Nucleus accumbens (tissue), 56 donors: ENCODE measurements around the gene PPAN.

Experiments used
- DNase-seq, 56 donors: peaks; one replicate each; lab custom pipeline; 2025; lab: John Stamatoyannopoulos, UW

The PPAN gene

DNA sequence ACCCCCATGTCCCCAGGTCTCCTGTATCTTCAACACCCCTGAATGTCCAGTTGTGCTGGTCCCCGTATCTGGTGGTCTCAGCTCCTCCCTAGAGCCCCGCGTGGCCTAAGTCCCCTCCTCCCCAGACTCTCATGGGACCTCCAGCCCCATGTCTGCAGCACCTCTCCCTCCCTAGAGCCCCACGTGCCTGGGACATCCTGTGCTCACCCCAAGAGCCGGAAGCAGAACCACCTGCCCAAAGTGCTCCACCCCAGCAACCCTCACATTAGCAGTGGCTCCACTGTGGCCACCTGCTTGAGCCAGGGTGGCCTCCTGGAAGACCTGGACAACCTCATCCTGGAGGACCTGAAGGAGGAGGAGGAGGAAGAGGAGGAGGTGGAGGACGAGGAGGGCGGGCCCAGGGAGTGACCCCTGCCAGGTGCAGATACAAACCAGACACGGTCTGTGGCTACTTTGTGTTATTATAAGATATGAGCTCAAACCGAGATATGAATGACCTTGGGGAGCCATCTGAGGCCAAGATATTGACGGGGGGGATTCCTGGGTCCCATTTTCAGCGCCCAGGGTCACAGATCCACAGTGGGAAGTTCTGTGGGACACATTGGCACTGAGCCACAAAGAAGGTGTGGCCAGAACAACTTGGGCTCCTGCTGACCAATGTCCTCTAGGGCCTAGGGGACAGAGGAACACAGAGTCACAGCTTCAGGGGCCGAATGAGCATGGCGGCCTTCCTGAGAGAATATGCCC, 14.1 kb upstream of the PPAN start:
- no peak for DNase-seq

DNA sequence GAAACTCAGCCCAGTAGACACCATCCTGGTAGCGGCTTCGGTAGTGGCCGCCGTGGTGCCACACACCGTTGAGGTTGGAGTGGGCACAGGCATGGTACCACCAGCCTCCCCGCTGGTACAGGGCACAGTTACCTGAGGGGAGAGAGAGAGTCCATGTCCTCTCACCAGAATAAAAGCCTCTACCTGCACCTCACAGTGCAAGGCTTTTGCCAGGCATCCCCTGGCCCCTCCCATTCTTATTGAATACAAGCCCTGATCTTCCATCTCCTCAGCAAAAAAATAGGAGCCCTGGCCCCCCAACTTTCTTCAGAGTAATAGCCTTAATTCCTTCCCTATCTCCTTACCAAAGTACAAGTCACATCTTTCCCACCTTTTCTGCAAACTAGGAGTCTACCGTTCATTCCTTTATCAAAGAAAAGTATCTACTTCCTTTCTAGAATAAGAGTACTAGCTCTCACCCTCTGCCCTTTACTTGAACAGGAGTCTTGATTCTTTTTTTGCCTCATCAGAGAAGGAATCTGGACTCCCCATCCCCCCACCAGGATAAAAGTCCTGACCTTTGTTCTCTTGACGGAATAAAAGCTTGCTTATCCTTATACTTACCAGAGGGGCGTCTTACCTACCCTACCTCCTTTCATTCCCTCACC, 13.4 kb upstream of the PPAN start:
- DNase-seq: no peak

DNA sequence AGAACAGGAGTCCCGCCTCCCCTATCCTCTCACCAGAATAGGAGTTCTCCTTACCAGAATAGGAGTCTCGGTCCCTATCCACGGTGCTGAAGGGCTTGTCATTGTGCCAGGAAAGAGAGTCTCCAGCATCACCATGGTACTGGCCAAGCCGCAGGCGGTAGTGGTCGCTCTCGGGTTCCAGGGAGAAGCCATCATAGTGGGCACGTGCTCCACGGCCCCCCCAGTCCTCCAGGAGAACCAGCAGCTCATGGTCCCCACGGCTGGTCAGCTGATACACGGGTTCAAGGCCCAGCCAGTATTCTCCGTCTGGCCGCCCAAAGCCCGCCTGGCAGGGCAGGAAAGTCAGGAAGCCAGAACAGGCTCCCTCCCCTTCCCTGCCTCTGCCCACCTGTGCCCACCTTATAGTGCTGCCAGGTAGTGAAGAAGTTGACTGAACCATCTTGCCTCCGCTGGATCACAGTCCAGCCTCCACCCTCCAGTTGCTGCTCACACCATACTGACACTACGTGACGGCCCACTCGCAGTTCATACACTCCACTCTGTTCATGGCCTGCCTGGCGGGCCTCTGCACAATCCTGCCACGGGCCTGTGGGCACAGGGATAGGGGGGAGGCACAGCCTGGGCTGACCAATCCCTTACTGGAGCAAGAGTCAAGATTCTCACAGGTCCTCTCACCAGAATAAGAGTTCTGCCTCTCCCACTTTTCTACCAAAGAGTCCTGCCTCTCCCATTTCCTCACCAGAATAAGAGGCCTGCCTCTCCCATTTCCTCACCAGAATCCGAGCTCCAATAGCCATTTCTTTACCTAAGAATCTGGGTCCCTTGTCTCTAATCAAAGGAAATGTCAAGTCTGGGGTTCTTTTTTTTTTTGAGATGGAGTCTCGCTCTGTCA, 12.6 kb upstream of the PPAN start:
- no peak for DNase-seq

DNA sequence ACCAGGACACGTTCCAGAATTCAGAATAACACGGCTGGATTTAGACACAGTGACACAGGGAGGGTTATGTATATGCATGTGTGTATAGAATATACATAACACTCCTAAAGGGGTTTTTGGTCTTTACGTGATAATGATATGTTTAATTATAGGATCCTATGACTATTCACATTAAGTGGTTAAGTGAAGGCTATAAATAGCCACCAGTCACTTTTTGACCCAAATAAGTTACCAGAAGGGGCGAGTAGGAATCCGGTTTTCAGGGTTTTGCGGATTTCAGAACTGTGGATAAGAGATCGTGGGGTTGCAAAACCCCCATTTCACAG, 10.6 kb upstream of the PPAN start:
- DNase-seq: no peak

DNA sequence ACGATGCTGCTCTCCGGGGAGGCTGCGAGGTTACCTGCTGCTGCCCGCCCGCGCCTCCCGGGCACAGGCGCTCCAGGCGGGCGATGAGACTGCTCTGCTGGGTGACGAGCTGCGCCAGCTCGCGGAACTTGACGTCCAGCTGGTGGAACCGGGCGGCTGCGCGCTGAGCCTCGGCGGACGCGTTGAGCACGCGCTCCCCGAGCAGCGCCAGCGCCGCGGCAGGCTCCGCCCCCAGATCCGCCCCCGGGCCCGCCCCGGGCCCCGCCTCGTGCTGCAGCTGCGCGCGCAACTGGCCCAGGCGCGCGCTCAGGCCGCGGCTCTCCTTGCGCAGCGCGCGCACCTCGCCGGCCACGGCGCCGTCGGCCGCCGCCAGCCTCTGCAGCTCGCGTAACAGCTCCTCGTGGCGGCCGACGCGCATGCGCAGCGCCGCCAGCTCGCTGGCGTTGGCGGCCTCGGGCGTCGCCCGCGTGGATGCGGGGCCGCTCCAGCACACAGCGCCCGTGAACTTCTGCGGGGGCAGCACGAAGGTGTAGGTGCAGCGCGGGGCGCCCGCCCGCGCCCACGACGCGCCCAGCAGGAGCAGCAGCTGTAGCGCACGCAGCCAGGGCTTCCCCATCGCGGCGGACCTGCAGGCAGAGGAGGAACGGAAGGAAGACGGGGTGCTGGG, 10.1 kb upstream of the PPAN start:
- DNase-seq: peak in 54 of 56 donors; percentile 49 to 96 (median 80)

DNA sequence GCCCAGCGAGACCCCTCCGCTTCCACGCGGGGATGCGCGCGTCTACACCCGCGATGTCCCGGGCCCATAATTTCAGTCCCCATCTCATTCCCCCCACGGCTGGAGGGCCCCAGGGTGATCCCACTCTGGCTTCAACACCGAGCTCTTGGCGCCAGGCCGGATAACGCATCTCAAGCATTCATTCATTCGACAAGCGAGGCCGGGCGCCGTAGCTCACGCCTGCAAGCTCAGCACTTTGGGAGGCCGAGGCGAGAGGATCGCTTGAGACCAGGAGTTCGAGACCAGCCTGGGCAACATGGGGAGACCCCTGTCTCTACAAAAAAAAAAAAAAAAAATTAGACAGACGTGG, 9.6 kb upstream of the PPAN start:
- peak in 2 of 56 donors; percentile 47 to 52 for DNase-seq

DNA sequence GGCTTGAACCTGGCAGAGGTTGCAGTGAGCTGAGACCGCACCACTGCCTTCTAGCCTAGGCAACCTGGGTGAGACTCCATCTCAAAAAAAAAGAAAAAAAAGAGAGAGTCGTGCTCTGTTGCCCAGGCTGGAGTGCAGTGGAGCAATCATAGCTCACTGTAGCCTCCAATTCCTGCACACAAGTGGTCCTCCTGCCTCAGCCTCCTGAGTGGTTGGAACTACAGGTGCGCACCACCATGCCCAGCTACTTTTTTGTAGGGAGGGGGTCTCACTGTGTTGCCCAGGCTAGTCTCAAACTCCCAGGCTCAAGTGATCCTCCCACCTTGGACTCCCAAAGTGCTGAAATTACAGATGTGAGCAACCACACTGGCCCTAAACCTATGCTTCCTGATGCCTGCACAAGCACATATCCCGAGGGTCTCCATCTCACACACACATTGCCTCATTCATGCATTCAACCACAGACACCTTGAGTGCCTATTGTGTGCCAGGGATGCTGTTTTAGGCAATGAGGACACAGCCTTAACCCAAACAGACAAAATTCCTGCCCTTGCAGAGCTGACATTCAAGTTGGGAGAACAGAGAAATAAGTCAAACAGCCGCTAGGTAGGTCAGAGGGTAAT, 5.9 kb upstream of the PPAN start:
- no peak for DNase-seq

DNA sequence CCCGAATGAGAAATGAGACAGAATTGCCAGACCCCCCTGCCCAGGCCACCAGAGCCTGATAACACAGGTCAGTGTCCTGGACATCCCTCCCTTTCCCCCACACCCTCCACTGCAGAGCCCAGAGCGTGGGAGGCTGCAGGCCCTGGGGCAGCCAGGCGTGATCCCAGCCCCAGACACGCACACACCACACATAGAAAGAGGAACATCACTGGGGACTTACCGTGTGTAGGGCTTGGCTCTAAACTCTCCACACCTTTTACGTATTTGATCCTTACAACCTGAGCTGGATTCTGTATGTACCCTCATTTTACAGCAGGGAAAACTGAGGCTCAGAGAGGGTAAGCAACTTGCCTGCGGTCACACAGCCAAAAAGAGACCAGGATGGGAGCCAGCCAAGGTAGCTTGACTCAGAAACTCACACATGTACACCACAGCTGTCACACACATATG, 3.4 kb upstream of the PPAN start:
- DNase-seq: no peak

DNA sequence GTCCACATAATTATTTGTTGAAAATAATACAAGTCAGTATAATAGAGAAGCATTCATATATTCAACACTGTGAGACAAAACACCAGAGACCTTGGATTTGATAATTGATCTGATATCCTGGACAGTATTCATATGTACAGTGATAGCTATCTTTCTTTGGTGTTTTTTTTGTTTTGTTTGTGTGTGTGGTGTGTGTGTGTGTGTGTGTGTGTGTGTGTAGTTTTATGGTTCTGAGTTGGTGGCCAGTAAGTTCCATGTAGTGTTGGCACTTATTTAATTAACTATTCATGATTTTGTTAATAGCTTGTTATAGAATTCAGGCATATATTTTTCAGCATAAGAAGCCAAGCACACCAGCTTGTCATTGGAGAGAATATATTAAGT, 2.0 kb upstream of the PPAN start:
- DNase-seq: no peak

DNA sequence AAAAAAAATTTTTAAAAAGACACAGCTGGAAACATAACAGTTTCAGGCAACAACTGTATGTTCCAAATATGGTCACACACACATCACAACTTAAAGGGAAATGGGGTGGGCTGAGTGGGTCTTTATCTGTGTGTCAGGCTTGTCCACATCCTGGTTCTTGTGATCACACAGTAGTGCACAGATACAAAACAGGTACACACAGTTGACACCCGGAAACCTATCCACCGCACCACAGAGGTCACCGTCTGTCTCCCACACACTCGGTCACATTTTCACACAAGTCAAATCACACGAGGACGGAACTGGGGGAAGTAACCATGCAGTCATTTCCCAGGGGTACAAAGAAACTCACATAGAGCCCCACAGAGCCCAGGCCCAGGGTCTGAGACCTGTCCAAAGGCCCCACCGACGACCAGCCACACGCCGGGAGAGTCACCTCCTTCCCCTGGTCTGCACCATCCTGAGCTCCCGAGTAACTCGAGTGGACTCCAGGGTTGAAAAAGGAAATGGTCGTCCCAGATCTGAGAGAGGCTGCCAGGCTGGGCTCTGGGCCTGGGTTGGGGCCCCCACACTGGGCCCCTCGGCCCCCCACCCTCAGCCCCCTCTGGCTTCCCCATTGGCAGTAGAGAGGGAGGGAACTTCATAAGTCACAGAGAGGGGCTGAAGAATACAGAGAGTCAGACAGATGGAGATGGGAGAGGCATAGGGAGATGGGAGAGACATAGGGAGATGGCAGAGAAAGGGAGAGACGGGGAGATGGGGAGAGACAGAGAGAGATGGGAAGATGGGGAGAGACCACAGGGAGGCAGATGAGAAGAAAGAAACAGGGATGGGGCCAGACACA, 1.3 kb upstream of the PPAN start:
- no peak for DNase-seq

DNA sequence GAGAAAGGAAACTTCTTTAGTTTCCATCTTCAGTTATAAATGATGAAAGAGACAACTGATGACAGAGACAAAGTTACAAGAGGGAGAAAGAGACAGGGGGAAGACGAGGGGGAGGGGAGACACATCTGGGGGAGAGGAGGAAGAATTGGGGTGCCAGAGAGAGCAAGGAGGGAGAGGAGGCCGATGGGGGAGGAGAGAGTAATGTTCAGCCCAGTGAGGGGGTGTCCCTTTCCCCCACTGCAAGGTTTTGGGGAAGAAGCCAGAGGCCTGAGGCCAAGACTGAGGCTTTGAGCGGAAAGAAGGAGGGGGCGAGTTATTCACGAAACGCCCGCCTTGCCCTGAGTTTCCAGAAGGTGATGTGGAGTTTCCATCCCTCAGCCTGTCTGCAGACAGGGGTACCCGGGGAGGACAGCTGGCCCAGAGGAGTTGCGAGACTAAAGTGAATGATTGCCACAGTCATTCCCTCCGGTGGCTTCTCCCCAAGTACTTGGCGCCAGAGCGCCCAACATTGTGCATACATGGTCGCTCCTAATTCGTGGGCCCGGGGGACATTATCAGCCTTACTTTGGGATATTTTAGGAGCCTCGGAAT, 558 bp upstream of the PPAN start:
- no peak for DNase-seq

DNA sequence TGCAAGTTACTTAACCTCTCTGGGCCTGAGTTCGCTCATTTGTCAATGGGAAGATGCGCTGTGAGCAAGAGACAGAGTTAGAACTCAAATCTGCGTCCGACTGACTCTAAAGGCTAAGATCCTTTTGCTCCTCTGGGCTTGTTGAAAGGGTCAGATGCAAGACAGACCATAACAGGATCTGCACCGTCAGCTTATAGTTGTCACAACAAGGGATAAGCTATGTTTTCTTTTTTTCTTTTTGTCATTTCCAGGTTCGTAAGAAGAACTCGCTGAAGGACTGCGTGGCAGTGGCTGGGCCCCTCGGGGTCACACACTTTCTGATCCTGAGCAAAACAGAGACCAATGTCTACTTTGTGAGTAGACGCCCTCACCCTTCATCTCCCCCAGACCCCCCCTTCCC, 1.1 kb downstream of the PPAN start:
- no peak for DNase-seq

DNA sequence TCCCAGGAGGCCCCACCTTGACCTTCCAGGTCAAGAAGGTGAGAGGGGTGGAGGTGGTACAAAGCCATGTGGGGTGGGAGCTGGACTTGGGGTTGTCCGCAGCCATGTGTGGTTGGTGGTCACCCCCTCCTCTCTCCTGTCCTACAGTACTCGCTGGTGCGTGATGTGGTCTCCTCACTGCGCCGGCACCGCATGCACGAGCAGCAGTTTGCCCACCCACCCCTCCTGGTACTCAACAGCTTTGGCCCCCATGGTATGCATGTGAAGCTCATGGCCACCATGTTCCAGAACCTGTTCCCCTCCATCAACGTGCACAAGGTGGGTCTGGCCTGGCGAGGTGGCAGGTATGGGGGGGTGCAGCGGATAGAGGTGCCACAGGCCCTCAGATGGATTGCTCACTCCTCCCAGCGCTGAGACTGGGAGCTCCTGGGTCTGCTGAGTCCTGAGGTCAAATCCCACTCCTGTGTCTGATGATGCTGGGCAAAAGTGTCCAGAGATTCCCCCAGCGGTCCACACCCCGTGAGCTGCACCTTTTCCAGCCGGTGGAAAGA, 1.7 kb downstream of the PPAN start:
- DNase-seq: no peak

DNA sequence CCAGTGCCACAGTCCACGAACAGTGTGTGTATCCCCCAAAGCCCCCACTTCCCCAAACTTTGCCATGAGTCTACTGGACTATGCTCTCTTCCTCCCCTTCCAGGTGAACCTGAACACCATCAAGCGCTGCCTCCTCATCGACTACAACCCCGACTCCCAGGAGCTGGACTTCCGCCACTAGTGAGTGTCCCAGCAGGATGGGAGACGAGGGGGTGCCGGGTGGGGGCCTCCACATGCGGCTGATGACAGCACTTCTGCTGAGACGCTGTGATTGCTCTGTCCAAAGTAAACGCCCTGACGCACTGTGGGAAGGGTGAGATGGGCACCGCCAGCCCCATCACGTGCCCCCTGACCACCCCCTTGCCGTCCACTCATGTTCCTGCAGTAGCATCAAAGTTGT, 3.4 kb downstream of the PPAN start:
- DNase-seq: no peak

DNA sequence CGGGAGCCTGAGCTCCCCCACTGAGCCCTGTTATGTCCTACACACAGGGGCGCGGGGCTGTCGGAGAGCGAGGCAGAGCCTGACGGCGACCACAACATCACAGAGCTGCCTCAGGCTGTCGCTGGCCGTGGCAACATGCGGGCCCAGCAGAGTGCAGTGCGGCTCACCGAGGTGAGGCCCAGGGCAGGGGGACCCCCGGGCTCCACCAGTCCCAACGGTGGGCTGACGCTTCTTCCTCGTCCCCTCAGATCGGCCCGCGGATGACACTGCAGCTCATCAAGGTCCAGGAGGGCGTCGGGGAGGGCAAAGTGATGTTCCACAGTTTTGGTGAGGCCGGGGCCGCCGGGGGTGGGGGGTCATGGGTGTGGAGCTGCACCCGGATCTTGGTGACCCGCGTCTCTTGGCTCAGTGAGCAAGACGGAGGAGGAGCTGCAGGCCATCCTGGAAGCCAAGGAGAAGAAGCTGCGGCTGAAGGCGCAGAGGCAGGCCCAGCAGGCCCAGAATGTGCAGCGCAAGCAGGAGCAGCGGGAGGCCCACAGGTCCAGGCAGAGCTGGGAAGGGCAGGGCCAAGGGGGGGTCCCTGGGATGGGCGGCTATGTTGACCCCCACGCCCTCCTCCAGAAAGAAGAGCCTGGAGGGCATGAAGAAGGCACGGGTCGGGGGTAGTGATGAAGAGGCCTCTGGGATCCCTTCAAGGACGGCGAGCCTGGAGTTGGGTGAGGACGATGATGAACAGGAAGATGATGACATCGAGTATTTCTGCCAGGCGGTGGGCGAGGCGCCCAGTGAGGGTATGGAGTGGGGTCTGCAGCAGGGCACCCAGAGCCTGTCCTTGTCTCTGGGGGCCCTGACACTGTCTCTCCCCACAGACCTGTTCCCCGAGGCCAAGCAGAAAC, 4.2 kb downstream of the PPAN start:
- no peak for DNase-seq

DNA sequence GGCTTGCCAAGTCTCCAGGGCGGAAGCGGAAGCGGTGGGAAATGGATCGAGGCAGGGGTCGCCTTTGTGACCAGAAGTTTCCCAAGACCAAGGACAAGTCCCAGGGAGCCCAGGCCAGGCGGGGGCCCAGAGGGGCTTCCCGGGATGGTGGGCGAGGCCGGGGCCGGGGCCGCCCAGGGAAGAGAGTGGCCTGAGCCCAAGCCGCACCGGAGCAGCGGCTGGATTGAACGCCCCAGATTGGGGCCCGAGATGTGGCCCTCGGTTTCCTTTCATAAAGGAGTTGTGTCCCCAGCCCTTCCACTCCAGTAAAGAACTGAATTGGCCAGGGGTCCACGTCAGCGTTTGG, 4.8 kb downstream of the PPAN start:
- no peak for DNase-seq

DNA sequence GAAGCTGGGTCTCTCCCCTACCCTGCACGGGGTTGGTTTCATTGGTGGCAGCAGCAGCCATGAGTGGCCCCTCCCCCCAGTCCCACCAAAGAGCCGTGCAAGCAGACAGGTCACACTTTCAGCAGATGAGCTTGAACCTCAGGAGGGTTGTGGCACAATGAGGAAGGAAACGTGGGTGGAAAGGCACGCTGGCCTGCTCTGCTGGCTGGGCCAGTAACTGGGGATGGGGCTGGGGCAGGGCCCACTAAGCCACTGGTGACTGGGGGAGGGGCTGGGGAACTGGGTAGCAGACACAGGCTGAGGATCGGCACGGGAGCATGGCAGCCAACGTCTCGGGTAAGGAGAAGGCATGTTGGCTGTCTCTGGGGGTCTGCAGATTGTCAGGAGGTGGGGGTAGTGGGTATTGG, 5.2 kb downstream of the PPAN start, which contains the start of gene P2RY11:
Gene P2RY11, plus strand, starts transcription at position 289 of the 407 bp plus-strand sequence. Its CDS starts 29 bp downstream, at position 318.
- peak in 3 of 56 donors; percentile 17 to 29 (median 18) for DNase-seq
